Mucosa of descending colon (tissue), 3 donors: Measurements from ENCODE around the gene TP53. TPM values are rescaled to one million over a fixed set of nuclear protein-coding genes. Genes with fewer than 3 reads are reported as not detected.

Experiments
- ATAC-seq: fragments of 200-7000 bp; cut with Tn5 transposase; one replicate; pipeline ENCODE4 v1.9.1; 2020; ENCODE audit warnings: mild to moderate bottlenecking, moderate library complexity
- DNase-seq, 3 donors: peaks; one replicate each; pipeline ENCODE4 v3.0.0-alpha.2; 2020
- H3K36me3 ChIP-seq: fragments of 200-600 bp; one replicate; pipeline ENCODE4 v1.8.0; 2021; ENCODE audit warnings: low read depth, mild to moderate bottlenecking
- H3K4me1 ChIP-seq: fragments of 200-600 bp; one replicate; pipeline ENCODE4 v1.8.0; 2021; ENCODE audit warnings: low read depth, mild to moderate bottlenecking
- H3K4me3 ChIP-seq: fragments of 200-600 bp; one replicate; pipeline ENCODE4 v1.8.0; 2021; ENCODE audit warnings: mild to moderate bottlenecking
- H3K9me3 ChIP-seq: fragments of 200-600 bp; one replicate; pipeline ENCODE4 v1.8.0; 2021; ENCODE audit warnings: mild to moderate bottlenecking
- CTCF ChIP-seq: fragments of 200-600 bp; IDR thresholded peaks from one replicate; pipeline ENCODE4 v1.8.0; 2022; ENCODE audit warnings: antibody characterized with exemption, mild to moderate bottlenecking
- intact Hi-C, 2 donors: fragments of 100-400 bp; cut with DNase I in 1 of 2; cut with micrococcal nuclease in 1 of 2; formaldehyde crosslinking; loops; one replicate each; pipeline versions ENCODE4 v1.11.0 to v1.11.1; 2022; cut with DNase I, micrococcal nuclease
- total RNA-seq, 3 donors: library from RNA; stranded (reverse); fragmentation: NEBNext Ultra II Directional in 2 of 3; extraction: Animal tissue kit (Norgen Biotek cat#: 25700) in 2 of 3; gene quantifications; one replicate each; pipeline versions ENCODE4 v1.2.1 to v1.2.4, GENCODE V29; 2021 to 2023
- donor health status: DM: no; HTN: no; CAD: no; lungs with moderate emphysema.
- donor health status: DM: no; HTN: no; CAD: no.
- donor health status: DM: no; HTN: yes; CAD: no.

The TP53 gene
- total RNA-seq, 3 donors from 2014 or later, result 33.9 to 75.2 (median 57.0) TPM

DNA sequence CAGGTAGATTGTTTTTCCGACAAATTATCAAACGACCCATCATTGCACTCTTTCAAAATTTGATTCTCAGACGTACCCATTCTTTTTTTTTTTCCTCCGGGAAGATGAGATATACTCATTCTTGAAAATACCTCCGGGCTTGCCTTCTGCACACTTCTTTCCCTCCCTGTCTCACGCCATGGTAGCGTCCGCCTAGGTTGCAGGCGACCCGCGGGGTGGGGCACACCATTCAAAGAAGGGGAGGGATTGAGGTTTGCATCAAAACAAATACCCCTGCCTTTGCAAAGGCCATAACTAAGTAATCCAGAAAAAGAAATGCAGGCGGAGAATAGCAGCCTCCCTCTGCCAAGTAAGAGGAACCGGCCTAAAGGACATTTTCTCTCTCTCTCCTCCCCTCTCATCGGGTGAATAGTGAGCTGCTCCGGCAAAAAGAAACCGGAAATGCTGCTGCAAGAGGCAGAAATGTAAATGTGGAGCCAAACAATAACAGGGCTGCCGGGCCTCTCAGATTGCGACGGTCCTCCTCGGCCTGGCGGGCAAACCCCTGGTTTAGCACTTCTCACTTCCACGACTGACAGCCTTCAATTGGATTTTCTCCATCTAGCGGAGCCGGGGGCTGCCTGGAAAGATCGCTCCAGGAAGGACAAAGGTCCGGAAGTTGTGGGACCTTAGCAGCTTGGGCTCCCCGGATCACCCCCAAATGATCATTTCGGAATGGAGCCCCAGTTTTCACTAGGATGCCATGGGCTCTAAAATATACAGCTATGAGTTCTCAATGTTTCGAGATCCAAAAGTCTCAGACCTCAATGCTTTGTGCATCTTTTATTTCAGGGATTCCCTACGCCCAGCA, 843 bp downstream of the TP53 start:
- Histone ChIP-seq H3K4me3 (peak overlapping the region; percentile 72), H3K4me1 (peaks cover 23% of the 10 kb centered on the region), H3K36me3 (no peaks in the 10 kb centered on the region), H3K9me3 (no peaks in the 10 kb centered on the region)
- intact Hi-C loops, result loop anchor here in 1 of 2 donors (10.0 kb wide), 1 partner anchor 52 kb away; the partner anchor contains the start of gene SHBG
- peak; percentile 67 for ATAC-seq
- no peak for TF ChIP-seq CTCF
- peak; percentile 81 to 86 (median 82) for DNase-seq

DNA sequence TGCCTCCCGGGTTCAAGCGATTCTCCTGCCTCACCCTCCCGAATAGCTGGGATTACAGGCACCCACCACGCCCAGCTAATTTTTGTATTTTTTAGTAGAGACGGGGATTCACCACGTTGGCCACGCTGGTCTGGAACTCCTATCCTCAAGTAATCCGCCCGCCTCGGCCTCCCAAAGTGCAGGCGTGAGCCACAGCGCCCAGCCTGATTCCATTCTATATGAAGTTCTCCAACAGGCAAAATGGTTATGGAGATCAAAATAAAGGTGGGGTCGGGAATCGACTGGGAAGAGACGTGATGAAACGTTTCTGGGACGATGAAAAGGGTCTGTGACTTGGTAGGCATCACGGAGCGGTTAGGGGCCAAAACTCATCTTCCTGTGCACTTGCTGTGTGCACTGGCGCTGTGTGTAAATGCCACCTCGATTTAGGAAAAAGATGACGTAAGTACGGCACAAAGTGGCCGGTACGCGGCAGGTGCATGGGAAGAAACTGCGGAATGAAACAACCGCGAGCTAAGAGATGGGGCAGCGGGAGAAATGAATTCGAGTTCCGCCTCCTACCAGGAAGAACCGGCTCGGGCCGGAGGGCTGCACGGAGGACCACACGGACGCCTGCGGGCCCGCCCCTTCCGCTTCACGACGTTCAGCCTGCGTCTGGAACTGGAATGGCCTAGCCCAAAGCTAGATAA, 1.6 kb downstream of the TP53 start:
- H3K36me3 ChIP-seq, result no peaks in the 10 kb centered on the region
- TF ChIP-seq CTCF, result no peak
- intact Hi-C loops, result loop anchor here in 1 of 2 donors (10.0 kb wide), 1 partner anchor 51 kb away; the partner anchor contains the start of gene SHBG
- peaks cover 23% of the 10 kb centered on the region for H3K4me1 ChIP-seq
- DNase-seq (peak; percentile 93 to 97 (median 95)), ATAC-seq (peak; percentile 84)
- H3K4me3 ChIP-seq, result peak overlapping the region; percentile 72
- no peaks in the 10 kb centered on the region for H3K9me3 ChIP-seq

DNA sequence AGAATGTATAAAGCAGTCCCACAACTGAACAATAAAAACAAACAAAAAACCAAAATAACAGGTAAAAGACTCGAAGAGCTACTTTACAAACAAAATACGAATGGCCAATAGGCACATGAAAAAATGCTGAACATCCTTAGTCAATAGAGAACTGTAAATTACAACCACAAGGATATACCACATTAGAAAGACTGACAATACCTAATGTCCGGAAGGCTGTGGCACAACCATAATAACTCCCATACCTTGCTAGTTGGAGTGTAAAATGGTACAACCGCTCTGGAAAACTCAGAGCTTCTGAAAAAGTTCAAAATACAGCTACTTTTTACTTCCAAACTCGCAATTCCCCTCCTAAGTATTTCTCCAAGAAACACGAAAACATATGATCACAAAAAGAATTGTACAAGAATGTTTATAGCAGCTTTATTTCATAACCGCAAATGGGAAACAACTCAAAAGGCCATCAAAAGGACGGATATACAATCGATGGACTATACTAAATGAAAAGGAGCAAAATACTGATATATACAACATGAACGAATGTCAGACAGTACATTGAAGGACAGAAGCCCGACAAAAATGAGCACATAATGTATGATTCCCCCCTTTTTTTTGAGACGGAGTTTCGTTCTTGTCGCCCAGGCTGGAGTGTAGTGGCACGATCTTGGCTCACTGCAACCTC, 2.3 kb downstream of the TP53 start:
- no peaks in the 10 kb centered on the region for H3K9me3 ChIP-seq
- peaks cover 23% of the 10 kb centered on the region for H3K4me1 ChIP-seq
- intact Hi-C loops, result loop anchor here in 1 of 2 donors (10.0 kb wide), 1 partner anchor 50 kb away; the partner anchor contains the start of gene SHBG
- H3K4me3 ChIP-seq, result peak overlapping the region; percentile 18
- H3K36me3 ChIP-seq, result no peaks in the 10 kb centered on the region
- TF ChIP-seq CTCF, result no peak
- ATAC-seq, result no peak
- DNase-seq, result no peak

- intact Hi-C loops, result no loop called here
- ATAC-seq, result no peak
Observed at GRCh38 chr17:7677388-7678067, 9.8 kb downstream of the TP53 start.

More at GRCh38 chr17:7677388-7678067, 9.8 kb downstream of the TP53 start:
- H3K36me3 ChIP-seq, result peaks cover 14% of the 10 kb centered on the region
- DNase-seq, result no peak
- peaks cover 9% of the 10 kb centered on the region for H3K9me3 ChIP-seq
- no peak for TF ChIP-seq CTCF
- no peaks in the 10 kb centered on the region for H3K4me1 ChIP-seq
- no peak overlapping the region for H3K4me3 ChIP-seq
